ENCODE measurements around the gene TMEM131L.
"Not testable (repeated sequence)": the region's sequence is repeated elsewhere in the genome, so short reads cannot be mapped to it uniquely, and the experiment has no call there.

Gene TMEM131L

DNA sequence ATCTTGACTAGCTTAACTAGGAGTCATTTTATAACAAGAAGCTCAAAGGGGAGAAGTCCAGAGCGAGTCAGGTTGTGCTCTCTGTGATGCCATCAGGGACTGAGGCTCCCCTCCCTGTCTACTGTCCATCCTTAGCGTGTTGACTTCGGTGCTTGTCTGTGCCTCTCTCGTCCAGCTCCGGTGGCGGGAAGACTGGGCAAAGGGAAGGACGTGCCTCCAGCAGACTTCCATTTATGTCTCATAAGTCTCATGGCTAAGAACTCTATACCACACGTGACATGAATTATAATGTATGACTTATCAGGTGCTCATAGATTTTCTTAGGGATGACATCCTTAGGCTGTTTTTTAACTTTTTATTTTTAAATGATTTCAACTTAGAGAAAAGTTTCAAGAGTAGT, 125.3 kb downstream of the TMEM131L start:
- DNase-seq: no peak

DNA sequence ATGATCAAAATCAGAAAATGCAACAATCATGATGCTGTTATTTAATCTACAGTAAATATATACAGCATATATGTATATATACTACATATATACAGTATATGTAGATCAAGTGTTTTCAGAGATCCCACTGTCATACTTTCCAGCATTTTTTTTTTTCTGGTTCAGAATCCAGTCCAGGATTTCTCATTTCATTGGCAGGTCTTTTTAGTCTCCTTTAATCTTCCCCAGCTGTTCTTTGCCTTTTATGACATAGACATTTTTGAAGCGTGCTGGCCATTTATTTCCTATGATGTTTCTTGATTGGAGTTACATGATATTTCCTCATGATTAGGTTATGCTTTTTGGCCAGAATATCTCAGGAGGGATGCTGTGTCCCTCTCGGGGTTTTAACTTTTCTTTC, 125.9 kb downstream of the TMEM131L start:
- DNase-seq: no peak

DNA sequence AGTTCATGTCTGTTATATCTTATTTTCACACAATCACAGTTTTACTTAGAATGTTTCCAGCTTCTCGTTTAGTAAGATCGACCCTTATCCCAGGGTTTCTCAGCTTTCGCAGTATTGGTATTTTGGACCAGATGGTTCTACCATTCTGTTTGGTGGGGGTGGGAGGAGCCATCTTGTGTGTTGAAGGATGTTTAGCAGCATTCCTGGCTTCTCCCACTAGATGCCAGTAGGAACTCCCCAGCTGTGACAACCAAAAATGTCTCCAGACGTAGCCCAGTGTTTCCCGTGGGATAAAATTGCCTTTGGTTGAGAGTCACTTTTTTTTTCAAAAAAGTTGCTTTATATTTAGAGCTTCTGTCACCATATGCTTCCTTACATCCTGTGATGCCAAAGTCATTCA, 127.0 kb downstream of the TMEM131L start:
- DNase-seq: no peak

DNA sequence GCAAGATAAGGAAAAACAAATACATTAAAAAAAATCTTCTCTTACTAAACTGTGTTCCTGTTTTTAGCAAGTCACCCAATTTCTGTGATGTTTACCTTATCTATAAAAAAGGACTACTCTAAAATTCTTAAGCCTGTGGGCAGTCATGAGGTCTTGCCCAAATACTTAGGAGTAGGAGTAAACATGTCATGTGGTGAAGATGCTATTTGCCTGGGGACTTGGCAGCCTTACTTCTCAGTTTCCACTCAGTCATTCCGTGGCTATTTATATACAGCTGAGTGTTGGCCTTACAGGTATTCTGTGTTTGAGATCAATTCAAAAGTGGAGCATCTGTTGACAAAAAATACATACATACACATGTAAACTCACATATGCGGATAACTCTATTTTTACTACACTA, 128.1 kb downstream of the TMEM131L start:
- no peak for DNase-seq

GRCh38 chr4:153595894-153596601, 129.9 kb downstream of the TMEM131L start:
- no peak for DNase-seq

GRCh38 chr4:153602758-153603157, 136.6 kb downstream of the TMEM131L start:
- no peak for DNase-seq

- DNase-seq: no peak
Observed at GRCh38 chr4:153603258-153603657, 137.1 kb downstream of the TMEM131L start.

GRCh38 chr4:153603835-153604234, 137.7 kb downstream of the TMEM131L start:
- no peak for DNase-seq

GRCh38 chr4:153609070-153609469, 142.9 kb downstream of the TMEM131L start:
- DNase-seq: not testable (repeated sequence)

DNA sequence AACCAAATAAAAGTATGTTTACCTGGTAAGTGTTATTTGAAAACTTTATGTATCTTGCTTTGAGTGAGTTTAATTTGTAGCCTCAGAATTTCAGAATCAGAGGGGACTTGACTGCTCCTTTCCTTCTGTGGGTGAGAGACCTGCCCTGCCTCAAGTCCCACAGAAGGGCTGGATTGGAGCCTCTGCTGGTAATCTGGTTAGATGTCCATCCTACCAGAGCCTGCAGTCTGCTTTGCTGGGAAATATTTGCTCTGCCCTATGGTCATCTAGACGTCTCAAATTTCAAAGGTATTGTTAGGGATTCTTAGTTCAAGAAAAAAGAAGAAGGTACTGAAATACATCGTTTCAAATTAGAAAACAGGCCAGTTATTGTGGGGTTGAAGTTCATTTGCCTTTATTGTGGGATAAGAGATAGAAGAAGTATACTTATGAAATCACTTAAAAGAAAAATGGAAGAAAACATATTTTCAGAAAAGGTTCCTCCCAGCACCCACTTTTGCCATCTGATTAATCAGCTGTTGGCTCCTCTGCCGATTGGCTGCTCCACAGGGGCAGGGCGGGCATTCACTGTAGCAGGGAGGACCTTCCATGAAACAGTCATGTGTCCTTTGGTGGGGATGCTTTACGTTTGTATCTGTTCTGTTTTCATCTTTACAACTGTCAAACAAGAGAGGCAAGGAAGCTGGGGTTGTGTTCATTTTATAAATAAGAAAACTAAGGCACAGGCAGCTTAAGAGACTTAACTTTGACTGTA, 144.6 kb downstream of the TMEM131L start:
- no peak for DNase-seq

- DNase-seq: no peak
Observed at GRCh38 chr4:153611679-153612078, 145.5 kb downstream of the TMEM131L start.

DNA sequence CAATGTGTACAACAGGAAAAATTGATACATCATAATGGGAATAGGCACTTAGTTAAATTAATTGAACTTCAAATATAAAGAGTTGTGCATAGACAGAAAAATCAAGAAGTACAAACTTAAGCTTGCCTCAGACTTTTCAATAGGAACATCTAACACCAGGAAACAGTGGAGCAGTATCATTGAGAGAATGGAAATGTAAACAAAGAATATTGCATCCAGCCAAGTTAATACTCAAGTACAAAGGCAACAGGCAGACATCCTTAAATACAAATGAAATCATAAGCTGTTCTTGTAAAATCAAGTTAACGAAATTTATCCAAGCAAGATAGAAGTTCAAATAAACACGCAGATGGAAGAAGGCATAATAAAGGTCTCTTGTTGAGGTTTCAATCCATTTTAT, 146.7 kb downstream of the TMEM131L start:
- DNase-seq: no peak

DNA sequence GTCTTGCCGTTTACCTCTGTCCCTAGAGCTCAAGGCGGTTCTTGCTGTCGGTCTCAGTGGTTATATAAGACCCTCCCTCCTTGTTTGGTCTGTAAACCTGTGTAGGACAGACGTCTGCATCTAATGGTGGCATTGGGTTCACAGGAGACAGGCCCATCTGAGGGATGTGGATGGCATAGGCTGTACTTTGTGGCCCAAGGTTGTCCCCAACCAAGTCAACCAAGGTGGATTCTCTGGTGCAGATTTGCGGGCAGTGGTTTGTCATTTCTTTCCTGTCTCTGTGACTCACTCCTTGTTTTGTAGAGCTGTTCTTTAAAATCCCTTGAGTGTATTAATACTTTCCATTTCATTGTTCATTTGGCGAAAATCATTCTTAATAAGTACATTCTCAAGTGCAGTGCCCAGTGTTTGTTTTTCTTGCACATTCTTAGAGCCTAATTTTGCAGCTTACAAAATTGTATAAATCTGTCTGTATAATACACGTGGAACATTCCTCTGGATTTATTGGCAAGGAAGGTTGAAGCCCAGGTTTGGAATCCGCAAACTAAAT, 149.9 kb downstream of the TMEM131L start:
- no peak for DNase-seq

DNA sequence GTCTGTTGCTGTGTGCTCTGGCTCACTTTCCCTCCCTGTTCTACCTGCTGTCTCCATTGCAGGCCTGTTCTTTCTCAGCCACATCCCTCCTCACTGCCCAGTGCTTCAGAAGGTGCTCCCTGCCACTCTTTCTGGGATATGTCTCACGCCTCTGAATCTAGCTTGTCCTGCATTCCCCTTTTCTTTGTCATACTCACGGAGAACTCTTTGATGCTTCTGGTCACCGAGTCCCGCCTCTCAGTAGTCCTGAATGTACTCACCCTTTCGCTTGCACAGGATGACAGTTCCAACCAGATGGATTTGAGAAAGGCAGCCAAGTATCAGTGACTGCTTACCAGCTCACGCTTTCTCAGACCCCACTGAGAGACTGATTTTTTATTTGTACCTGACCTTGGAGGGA, 152.7 kb downstream of the TMEM131L start:
- no peak for DNase-seq

DNA sequence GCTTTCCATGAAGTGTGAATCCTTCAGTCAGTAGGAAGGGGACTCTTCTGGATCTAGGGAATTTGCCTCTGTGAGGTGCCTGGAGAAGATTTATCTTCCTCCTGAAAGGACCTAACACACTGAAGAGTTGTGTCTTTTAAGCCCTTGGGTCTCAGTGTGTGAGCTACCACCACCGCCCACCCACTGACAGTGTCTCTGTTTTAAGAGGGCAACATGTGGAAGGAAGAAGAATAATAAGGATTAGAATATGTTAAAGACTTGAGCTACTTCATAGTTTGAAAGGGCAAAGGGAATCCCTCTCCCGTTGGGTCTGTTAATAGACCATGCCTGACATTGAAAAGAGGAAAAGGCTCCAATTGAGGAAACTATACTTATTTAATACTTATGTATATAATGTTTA, 153.7 kb downstream of the TMEM131L start:
- no peak for DNase-seq

DNA sequence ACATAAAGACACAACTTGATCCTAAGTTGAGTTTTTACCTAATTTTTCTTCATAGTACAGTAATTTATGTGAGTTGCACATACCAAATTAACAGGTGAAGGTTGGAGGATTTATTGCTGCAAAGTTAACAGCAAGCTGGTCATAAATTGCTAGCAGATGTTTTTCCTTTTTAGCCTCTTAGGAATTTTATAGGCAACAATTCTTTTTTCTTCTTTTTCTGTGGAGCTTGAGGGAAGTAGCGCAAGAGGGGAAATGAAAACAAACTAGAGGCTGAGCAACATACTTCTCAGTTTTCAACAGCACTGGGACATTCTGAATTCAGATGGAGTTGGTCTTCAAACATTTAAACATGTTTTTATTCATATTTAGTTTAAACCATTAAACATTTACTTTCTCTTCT, 154.2 kb downstream of the TMEM131L start:
- no peak for DNase-seq

- no peak for DNase-seq
Observed at GRCh38 chr4:153622093-153622492, 155.9 kb downstream of the TMEM131L start.

GRCh38 chr4:153622778-153623240, 156.6 kb downstream of the TMEM131L start:
- DNase-seq: no peak

DNA sequence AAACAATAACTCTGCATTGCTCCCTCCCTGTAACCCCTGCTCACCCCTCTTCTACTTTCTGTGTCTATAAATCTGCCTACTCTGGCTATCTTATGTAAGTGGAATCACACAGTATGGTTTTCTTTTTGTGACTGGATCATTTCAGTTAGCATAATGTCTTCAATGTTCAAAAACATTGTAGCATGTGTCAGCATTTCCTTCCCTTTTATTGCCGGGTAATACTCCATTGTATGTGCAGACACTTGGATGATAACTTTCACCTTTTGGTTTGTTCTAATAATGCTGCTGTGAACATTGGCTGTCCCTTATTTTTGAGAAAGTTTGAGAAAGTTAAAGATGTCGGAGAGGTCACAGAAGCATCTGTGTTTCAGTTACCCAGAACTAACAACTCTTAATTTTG, 157.3 kb downstream of the TMEM131L start:
- no peak for DNase-seq

- no peak for DNase-seq
Observed at GRCh38 chr4:153628796-153629315, 162.7 kb downstream of the TMEM131L start.

DNA sequence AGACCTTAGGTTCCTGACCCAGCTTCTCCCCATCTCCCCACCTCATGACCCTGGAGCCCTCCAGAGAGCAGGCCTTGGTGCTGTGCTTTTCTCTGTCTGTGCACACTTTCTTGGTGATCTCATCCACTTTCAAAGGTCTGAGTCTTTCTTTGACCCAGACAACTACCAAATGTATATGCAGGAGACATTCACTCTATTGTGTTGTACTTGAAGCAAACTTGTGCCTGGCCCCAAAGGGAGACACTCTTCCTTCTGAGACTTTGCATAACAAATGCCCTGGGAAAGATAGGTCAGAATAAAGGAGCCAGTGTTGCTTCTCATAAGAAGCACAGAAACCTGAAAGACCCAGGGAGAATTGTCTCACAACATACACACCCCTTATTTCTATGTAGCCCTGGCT, 163.6 kb downstream of the TMEM131L start:
- no peak for DNase-seq

GRCh38 chr4:153634738-153635353, 168.7 kb downstream of the TMEM131L start:
- no peak for DNase-seq

GRCh38 chr4:153635846-153636245, 169.7 kb downstream of the TMEM131L start:
- DNase-seq: no peak

DNA sequence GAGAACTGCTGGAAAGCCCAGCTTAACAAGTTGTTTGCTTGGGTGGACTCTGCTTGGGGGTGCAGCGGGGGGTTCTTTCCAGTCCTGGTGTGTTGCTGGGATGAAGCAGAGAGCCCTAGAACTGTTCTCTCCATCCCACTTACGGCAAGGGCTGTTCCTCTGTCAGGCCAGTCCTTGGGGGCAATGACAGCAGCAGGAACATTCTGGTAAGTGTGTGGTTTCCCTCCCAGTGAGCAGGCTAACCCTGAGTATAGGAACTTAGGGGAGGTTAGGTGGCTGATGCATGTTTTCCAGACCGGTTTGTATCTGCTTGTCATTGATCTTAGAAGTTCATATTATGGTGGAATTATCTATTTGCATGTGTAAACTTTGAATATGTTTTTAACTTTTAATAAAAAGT, 171.0 kb downstream of the TMEM131L start:
- DNase-seq: no peak
